Stomach (tissue), 4 donors: ENCODE measurements around the gene TNFRSF1A.

Experiments
- CTCF ChIP-seq, 7 experiments: fragments of 450-650 bp in 4 of 7; fragments of 200-600 bp in 3 of 7; sonication (generic) in 3 of 7; IDR thresholded peaks; one replicate each; pipeline ENCODE4 v1.5.1; 2016 to 2019; ENCODE audit warnings: antibody characterized with exemption in 7 of 7, control low read depth in 2 of 7, mild to moderate bottlenecking in 1 of 7
- POLR2A ChIP-seq, 4 donors: fragments of 450-650 bp; IDR thresholded peaks; one replicate each; pipeline ENCODE4 v1.6.1; 2016; ENCODE audit warnings: antibody characterized with exemption in 4 of 4, control low read depth in 2 of 4, mild to moderate bottlenecking in 1 of 4, moderate library complexity in 1 of 4

- TF ChIP-seq POLR2A (IDR thresholded peaks at IDR 0.05) (no peak), CTCF (IDR thresholded peaks at IDR 0.05) (no peak)
These were observed 22.4 kb downstream of the TNFRSF1A start for GRCh38 chr12:6319446-6319845.
